ENCODE data around the gene MAPK8.
A peak's percentile ranks its signal among the peaks of the same experiment; 100 is the strongest.
"Not testable (repeated sequence)": the region's sequence is repeated elsewhere in the genome, so short reads cannot be mapped to it uniquely, and the experiment has no call there.

The MAPK8 gene

GRCh38 chr10:48335788-48336187, 29.3 kb downstream of the MAPK8 start:
- no peak for DNase-seq (ENCODE audit: low read depth in 2 of 2)

DNA sequence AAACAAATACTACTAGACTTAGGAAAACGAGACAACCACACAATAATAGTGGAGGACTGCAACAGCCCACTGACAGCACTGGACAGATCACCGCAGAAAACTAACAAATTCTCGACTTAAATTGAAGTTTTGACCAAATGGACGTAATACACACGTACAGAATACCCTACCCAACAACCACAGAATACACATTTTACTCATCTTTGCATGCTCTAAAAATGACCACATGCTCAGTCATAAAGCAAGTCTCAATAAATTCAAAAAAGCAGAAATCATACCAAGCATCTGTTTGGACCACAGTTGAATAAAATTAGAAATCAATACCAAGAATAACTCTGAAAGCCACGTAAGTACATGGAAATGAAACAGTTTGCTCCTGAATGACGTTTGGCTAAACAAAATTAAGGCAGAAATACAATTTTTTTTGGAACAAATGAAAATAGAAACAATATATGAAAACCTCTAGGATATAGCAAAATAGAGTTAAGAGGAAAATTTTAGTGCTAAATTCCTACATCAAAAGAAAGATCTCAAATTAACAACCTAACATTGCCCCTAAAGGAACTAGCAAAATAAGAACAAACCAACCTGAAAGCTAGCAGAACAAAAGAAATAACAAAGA, 30.6 kb downstream of the MAPK8 start:
- no peak for DNase-seq (ENCODE audit: low read depth in 2 of 2)

GRCh38 chr10:48340734-48341133, 34.3 kb downstream of the MAPK8 start:
- no peak for DNase-seq (ENCODE audit: low read depth in 2 of 2)

- no peak for DNase-seq (ENCODE audit: low read depth in 2 of 2)
Observed at GRCh38 chr10:48343106-48343505, 36.6 kb downstream of the MAPK8 start.

DNA sequence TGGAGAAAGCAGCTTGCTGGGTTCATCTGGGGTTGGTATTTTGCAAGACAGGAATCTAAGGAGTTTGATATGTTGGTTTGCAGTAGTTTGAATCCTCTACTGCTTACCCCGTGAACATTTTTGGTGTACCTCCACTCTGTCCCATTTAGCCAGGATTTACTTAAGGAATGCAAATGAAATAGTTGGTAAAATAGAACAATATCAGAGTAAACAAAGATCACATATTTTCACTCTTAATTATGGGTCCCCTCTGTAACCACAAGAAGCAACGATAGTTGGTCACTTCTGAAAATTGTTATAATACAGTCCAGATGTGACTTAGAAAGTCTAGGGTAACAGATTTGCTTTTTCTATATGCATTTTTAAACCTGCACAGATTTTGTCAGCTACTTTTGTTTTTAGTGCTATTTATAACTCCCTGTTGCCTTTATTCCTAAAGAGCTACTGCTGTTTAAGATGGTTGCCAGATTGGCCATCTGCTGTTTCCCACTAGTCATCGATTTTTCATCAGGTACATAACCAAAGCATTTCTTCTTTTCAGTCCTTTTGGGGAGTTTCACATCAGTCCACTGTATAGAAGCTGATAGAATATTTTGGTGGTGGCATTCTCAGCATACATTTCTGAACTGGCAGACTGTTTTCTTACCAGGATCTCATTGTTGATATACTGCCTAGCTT, 37.6 kb downstream of the MAPK8 start:
- DNase-seq (ENCODE audit: low read depth in 2 of 2) = peak in 1 of 2 experiments; percentile 9

DNA sequence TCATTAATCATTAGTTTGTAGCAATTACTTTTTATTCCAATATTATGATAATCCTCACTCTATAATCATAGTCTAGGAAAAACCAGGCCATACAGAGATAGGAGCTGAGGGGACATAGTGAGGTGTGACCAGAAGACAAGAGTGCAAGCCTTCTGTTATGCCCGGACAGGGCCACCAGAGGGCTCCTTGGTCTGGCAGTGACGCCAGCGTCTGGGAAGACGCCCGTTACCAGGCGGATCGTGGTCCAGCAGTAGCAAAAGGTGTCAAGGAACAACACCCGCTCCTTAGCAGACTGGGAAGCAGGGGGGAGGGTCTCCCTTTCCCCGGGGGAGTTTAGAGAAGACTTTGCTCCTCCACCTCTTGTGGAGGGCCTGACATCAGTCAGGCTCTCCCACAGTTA, 39.8 kb downstream of the MAPK8 start:
- not testable (repeated sequence) for DNase-seq (ENCODE audit: low read depth in 2 of 2)

- DNase-seq (ENCODE audit: low read depth in 2 of 2) = not testable (repeated sequence)
Observed at GRCh38 chr10:48347539-48347938, 41.1 kb downstream of the MAPK8 start.

GRCh38 chr10:48347943-48348342, 41.5 kb downstream of the MAPK8 start:
- DNase-seq (ENCODE audit: low read depth in 2 of 2) = not testable (repeated sequence)

DNA sequence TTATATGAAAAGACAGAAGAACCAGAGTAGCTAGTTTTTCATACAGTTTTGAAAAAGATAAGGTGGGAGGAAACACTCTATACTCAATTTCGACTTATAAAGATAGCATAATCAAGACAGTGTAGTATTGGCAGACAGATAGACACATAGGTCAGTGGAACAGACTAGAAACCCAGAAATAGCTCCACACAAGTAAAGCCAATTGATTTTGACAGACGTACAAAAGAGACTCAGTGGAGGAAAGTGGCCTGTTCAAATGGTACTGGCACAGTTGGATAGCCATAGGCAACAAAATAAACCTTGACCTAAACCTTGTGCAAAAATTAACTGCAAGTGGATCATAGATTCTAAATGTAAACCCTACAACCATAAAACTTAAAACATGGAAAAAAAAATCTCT, 46.8 kb downstream of the MAPK8 start:
- no peak for DNase-seq (ENCODE audit: low read depth in 2 of 2)

DNA sequence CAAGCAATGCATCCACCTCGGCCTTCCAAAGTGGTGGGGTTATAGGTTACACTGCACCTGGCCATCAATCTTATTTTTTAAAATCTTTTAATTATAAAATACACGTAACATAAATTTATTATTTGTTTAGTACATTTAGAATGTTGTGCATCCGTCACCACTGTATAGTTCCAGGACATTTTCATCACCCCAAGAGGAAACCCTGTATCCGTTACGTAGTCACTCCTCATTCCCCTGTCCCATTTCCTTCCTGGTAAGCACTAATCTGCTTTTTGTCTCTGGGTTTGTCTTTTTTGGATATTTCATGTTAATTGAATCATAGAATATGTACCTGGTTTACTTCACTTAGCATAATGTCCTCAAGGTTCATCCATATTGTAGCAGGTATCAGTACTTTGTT, 51.2 kb downstream of the MAPK8 start:
- no peak for DNase-seq (ENCODE audit: low read depth in 2 of 2)

GRCh38 chr10:48358162-48358561, 51.7 kb downstream of the MAPK8 start:
- DNase-seq (ENCODE audit: low read depth in 2 of 2) = no peak

DNA sequence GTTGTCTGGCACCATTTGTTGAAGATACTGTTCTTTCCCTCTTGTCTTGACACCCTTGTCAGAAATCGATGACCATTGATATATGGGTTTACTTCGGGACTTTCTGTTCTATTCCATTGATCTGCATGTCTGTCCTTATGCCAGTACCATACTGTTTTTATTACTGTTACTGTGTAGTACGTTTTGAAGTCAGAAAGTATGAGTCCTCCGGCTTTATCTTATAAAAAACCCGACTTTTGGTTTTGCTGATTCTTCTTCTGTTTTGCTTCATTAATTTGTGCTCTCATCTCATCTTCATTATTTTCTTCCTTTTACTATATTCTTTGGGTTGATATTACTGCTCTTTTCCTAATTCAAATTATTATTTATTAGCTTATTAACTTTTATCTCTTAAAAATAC, 52.4 kb downstream of the MAPK8 start:
- no peak for DNase-seq (ENCODE audit: low read depth in 2 of 2)

DNA sequence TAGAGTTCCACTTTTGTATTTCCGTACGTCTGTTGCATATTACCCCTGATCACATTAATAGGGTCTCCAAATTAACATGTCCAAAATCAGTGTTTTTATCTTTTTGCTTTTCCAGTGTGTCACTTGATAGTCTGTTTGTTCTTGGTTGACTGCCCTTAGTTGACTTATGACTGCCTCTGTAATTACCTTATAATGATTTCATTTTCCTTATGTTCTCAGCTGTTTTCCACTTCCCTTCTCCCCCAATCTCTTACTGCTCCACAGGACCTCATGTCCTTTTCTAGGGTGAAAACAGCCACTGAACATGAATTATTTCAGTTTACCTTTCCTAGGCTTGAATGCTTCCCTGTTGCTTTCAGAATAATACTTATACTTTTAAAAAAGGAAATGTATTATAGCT, 54.7 kb downstream of the MAPK8 start:
- DNase-seq (ENCODE audit: low read depth in 2 of 2) = no peak

- peak; percentile 51 to 53 for DNase-seq (ENCODE audit: low read depth in 2 of 2)
Observed at GRCh38 chr10:48363617-48364355, 57.3 kb downstream of the MAPK8 start.

GRCh38 chr10:48364659-48365405, 58.4 kb downstream of the MAPK8 start:
- no peak for DNase-seq (ENCODE audit: low read depth in 2 of 2)

DNA sequence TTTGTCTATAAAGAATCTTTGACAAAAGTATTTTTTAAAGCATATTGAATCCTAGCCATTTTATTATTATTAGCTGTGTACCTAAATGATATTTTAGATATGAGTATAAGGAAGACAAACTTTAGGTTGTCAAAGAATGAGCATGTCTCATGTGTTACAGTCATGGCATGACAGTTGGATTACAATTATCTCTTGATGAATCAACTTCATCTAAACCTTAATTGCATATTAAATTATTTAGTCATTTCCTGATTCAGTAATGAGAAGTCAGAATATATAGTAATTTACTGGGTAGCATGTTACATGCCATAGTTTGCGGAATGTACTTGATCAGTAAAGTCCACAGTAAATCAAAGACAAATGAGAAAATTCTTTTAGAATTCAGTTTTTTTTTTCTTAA, 59.2 kb downstream of the MAPK8 start:
- peak in 1 of 2 experiments; percentile 17 for DNase-seq (ENCODE audit: low read depth in 2 of 2)

DNA sequence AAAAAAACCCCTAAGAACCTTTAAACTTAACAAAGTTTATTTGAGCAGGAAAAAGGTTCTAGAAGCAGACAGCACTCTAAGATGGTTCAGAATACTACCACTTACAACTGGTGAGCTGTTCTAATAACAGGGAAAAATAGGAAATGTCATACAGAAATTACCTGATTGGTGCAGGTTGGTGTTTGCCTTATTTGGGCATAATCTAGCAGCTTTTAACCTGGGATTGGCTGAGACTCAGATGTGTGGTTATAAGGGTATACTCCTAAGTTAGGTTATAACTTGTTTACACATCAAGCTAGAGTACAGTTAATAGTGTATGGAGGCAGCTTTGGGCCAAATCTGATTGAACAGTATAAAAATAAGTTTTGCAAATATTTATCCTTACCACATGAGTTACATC, 59.8 kb downstream of the MAPK8 start:
- DNase-seq (ENCODE audit: low read depth in 2 of 2) = no peak

DNA sequence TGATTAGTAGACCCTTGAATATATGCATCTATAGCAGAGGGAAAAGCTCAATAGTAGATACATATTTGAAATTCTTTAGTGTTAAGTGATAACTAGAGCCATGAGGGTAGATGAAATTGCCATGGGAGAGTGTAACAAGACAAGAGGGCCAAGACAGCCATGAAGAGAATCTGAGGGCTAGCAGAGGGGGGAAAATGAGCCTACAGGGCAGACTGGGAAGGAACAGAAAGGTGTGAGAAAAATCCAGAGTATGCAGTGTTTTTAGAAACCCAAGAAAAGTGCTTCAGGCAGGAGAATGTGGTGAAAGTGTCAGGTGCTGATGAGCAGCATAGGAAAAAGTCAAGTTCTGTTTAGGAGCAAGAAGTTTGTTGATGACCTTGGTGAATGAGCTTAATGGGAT, 63.0 kb downstream of the MAPK8 start:
- no peak for DNase-seq (ENCODE audit: low read depth in 2 of 2)

DNA sequence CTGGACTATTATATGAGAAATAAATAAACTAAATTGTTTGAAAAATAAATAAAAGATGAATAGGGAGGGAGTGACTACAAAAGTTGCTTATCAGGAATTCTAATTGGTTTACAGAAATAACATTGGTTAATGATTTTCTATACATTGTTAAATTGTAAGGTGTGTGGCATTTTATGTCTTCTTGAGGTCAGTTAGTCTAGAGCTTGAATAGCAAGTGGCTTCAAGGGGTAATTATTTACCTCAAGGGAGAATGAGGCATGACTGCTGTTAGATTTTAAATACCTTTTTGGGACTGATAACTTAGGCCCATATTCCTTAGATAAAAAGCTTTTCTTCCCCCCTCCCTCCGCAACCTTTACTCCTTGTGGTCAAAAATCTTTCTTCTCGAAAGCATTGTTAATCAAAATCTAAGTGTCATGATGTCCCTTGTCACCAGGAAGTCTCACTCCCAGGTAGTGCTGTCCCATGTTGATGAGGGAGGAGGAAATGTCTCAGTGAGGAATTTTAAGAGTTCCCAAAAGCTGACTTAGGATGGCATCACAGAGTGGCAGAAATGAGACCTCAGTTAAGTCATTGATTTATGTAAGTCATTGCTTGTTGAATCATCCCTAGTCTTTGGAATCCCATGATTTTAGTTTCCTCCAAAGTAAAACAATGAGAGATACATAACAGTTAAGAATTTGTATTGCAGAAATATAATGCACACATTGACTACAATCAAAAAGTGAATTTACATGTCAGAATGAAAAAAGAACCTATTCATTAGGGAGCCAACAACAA, 71.5 kb downstream of the MAPK8 start:
- DNase-seq (ENCODE audit: low read depth in 2 of 2) = no peak

- no peak for DNase-seq (ENCODE audit: low read depth in 2 of 2)
Observed at GRCh38 chr10:48378675-48379074, 72.2 kb downstream of the MAPK8 start.

GRCh38 chr10:48381971-48382370, 75.5 kb downstream of the MAPK8 start:
- DNase-seq (ENCODE audit: low read depth in 2 of 2) = no peak

- DNase-seq (ENCODE audit: low read depth in 2 of 2) = no peak
Observed at GRCh38 chr10:48382982-48383381, 76.5 kb downstream of the MAPK8 start.

Data from fibroblast of skin of left quadriceps (primary cell).